ENCODE measurements around the gene MIGA2. TPM values are rescaled to one million over a fixed set of nuclear protein-coding genes. Genes with fewer than 3 reads are reported as not detected.

The MIGA2 gene
- total RNA-seq, 2 experiments from 2014 or later = 30.0 to 30.8 TPM

DNA sequence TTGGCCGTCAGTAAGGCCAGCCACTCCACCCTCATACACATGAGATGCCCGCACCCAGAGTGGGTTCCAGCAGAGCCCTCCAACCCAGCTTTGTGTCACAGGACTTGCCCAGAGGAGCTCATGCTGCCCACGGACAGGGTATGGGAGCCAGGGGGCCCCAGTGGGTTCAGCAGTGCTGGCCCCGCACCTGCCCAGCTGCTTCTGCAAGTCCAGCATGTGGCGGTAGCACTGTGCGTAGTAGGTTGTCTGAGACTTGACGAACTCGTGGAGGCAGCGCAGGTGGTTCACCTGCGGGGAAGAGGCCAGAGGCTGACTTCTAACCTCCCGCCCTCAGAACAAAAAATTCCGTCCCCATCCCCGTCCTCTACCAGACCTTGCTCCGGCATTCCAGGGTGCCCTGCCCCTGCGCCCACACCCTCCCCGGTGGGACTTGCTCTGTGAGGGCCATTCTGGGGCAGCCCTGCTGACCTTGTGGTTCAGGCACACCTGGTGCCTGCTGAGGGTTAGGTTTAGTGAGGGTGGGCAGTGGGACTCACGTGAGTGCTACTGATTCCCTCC is 26.8 kb upstream of the MIGA2 start:
- ChIA-PET POLR2A (no interaction called here), CTCF (interaction anchor here (1.0 kb wide), 1 partner anchor 11 kb away, joined by 3 read pairs; no protein-coding TSS in a partner anchor)

GRCh38 chr9:129010267-129010975 is 26.0 kb upstream of the MIGA2 start:
- POLR2A ChIA-PET = no interaction called here
- CTCF ChIA-PET = no interaction called here

GRCh38 chr9:129011170-129011569 is 25.3 kb upstream of the MIGA2 start:
- POLR2A ChIA-PET = no interaction called here
- CTCF ChIA-PET = no interaction called here

- ChIA-PET POLR2A (no interaction called here), CTCF (no interaction called here)
These were observed 24.7 kb upstream of the MIGA2 start for GRCh38 chr9:129011761-129012181.

GRCh38 chr9:129012343-129012742 is 24.1 kb upstream of the MIGA2 start:
- ChIA-PET POLR2A (no interaction called here), CTCF (no interaction called here)

- ChIA-PET CTCF (no interaction called here), POLR2A (no interaction called here)
These were observed 23.5 kb upstream of the MIGA2 start for GRCh38 chr9:129012893-129013448.

GRCh38 chr9:129013674-129014073 is 22.8 kb upstream of the MIGA2 start:
- POLR2A ChIA-PET = no interaction called here

DNA sequence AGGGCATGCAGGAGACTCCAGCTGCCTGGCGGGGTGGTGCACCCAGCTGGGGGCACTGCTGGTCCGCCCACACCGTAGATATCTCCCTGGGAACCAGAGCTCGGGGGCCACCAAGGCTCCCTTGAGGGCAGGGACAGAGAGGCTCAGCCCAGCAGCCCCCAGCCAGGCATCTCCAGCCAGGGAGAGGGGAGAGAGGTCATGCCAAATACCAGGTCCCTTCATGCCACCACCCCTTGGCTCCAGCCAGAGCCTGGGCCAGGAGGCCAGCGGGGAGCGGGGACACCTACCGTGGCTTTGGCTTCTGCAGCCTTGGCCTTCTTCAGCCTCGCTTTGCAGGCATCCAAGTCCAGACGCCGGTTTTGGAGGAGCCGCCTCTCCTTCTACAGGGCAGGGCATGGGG is 22.3 kb upstream of the MIGA2 start:
- POLR2A ChIA-PET = no interaction called here

More at GRCh38 chr9:129013674-129014073, 22.8 kb upstream of the MIGA2 start:
- CTCF ChIA-PET = no interaction called here

GRCh38 chr9:129014608-129015007 is 21.8 kb upstream of the MIGA2 start:
- POLR2A ChIA-PET = no interaction called here

More for the DNA sequence above, 22.3 kb upstream of the MIGA2 start:
- CTCF ChIA-PET = no interaction called here

DNA sequence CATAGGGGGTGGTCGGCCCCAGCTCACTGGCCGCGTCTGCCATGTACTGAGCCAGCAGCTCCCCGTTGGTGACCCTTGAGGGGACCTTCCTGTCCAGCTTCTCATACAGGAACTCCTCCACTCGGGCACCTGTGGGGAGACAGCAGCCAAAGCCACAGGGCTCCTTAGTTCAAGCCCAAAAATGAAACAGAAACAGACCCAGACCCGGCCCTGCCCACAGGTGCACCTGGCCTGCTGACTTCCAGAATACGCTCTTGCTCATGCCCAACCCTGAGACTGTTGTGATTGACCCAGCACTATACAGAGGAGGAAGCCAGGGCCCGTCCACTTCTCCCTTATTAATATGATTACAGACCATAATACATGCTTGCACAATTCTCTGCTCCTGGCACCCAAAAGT is 15.3 kb upstream of the MIGA2 start:
- ChIA-PET CTCF (interaction anchor here (0.6 to 0.7 kb wide), 2 partner anchors 643 to 848 kb away, joined by 4 to 5 read pairs; no protein-coding TSS in a partner anchor), POLR2A (no interaction called here)

More at GRCh38 chr9:129014608-129015007, 21.8 kb upstream of the MIGA2 start:
- CTCF ChIA-PET = no interaction called here

- ChIA-PET POLR2A (interaction anchor here (0.5 kb wide), 1 partner anchor 16 kb away, joined by 8 read pairs; no protein-coding TSS in a partner anchor), CTCF (interaction anchor here (0.6 kb wide), 1 partner anchor 42 kb away, joined by 3 read pairs; no protein-coding TSS in a partner anchor)
These were observed 14.4 kb upstream of the MIGA2 start for GRCh38 chr9:129022037-129022436.

DNA sequence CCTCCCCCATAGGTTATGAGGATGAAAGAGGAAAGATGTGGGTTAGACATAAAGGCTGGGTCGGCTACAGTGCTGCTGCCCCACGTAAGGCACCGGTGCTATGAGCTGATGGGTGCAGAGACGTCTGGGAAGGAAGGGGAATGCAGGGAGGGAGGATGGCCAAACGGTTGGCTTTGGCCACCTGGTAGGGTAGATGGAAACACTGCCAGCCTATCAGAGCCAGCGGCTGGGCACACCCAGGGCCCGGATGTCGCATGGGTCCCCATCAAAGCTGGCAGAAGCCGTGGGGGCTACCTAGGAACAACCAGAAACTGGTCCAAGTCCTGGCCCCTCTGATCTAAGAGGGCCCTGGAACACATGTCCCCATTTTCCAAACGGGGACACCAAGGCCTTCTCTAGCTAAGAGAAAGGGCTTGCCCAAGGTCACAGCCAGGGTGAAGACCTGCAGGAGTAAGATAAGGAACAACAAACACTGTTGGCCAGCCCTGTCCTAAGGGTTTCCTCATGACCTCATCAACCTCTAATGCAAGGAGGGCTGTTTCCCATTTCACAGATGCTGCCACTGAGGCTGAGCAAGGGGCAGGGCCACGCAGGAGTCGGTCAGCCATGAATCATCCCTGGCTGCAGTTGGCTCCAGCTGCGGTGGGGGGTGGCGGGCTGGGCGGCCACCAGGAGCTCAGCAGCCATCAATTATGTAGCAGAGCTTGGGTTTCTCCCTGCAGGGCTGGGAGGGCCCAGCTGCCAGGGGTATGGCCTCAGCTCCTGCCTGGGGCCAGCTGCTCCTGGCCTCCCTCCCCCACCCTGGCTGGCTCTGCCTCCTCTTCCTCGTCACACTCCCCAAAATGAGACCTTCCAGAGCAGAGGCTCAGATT is 13.2 kb upstream of the MIGA2 start:
- ChIA-PET CTCF (no interaction called here), POLR2A (interaction anchor here (0.6 kb wide), 1 partner anchor 81 kb away, joined by 3 read pairs; no protein-coding TSS in a partner anchor)

GRCh38 chr9:129023908-129024233 is 12.6 kb upstream of the MIGA2 start:
- ChIA-PET POLR2A (interaction anchor here (0.6 kb wide), 1 partner anchor 81 kb away, joined by 3 read pairs; no protein-coding TSS in a partner anchor), CTCF (no interaction called here)

- CTCF ChIA-PET = no interaction called here
- POLR2A ChIA-PET = interaction anchor here (0.5 to 1.7 kb wide), 3 partner anchors 10 to 23 kb away, joined by 3 to 6 read pairs (median 6); partner anchors contain the start of gene MIGA2
These were observed 9.8 kb upstream of the MIGA2 start for GRCh38 chr9:129026442-129027223.

DNA sequence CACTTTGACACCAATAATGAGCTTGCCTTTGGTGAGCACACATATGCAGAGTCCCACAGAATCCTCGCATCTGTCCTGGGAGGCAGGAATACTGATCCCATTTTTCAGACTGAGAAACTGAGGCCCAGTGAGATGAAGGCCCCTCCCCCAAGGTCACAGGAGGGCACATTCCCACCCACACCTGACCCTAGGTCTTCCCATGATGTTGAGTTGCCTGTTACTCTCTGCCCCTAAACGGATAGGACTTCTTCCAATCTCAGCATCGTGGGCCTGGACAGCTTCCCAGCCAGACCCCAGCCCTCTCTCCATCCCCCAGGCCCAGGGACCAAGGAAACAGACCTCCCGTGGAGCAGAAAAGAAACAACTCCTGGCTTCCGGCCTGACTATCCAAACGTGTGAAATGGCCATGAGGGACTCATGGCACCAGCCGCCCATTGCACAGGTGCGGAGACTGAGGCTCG is 9.2 kb upstream of the MIGA2 start:
- ChIA-PET POLR2A (interaction anchor here (1.7 kb wide), 1 partner anchor 9 kb away, joined by 6 read pairs; the partner anchor contains the start of gene MIGA2), CTCF (no interaction called here)

GRCh38 chr9:129027685-129028191 is 8.7 kb upstream of the MIGA2 start:
- ChIA-PET POLR2A (interaction anchor here (1.0 to 1.7 kb wide), 2 partner anchors 8 to 11 kb away, joined by 4 to 6 read pairs; partner anchors contain the start of gene MIGA2), CTCF (interaction anchor here (0.6 kb wide), 1 partner anchor 34 kb away, joined by 3 read pairs; no protein-coding TSS in a partner anchor)

DNA sequence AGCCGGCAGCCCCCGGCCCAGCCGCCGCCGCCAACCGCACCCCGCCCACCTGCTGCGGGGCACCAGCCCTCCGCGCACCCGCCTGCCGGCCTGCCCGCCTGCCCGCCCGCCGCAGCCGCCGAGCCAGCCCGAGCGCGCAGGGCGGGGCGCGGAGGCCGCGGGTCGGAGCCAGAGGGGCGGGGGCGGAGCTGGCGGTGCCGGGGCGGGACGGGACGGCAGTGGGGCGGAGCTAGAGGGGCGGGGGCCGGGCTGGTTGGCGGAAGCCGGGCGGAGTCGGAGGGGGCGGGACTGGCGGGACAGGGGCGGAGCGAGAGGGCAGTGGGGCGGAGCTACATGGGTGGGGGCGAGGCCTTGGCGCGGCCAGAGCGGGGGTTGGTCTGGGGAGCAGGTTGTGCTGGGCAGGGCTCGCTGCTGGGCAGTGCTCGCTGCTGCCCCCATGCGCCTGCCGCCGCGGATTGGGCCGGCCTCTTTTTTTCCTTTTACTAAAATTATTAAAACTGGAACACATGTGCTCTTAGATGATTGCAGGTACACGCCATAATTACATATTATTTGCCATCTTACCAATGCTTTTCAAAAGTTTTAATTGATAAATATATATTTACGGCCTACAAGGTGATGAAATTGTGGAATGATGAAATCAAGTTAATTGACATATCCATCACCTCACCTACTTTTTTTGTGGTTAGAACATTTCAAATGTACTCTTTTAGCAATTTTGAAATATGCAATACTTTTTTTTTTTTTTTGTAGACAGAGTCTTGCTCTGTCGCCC is 8.0 kb upstream of the MIGA2 start, which contains the start of gene SH3GLB2:
Gene SH3GLB2 (minus strand): TSS at position 140 of the 775 bp plus-strand sequence. CDS start 177 bp downstream, outside the sequence.
- POLR2A ChIA-PET = interaction anchor here (0.7 to 1.7 kb wide), 3 partner anchors 8 to 10 kb away, joined by 4 to 6 read pairs (median 5); partner anchors contain the start of gene MIGA2

GRCh38 chr9:129030191-129030590 is 6.2 kb upstream of the MIGA2 start:
- CTCF ChIA-PET = no interaction called here
- POLR2A ChIA-PET = no interaction called here

More for the DNA sequence above, 8.0 kb upstream of the MIGA2 start, which contains the start of gene SH3GLB2:
- CTCF ChIA-PET = interaction anchor here (0.6 to 1.3 kb wide), 2 partner anchors 10 to 35 kb away, joined by 3 to 5 read pairs; no protein-coding TSS in a partner anchor

All from activated CD8-positive, alpha-beta memory T cell treated with anti-CD3 and anti-CD28 coated beads for 36 hours (primary cell).